GM18861 (cell line): ENCODE data around the gene RTEL1.
"Not testable (repeated sequence)": the region's sequence is repeated elsewhere in the genome, so short reads cannot be mapped to it uniquely, and the experiment has no call there.

Experiments
- ATAC-seq: cut with Tn5 transposase; IDR thresholded peaks from one replicate; pipeline ENCODE4 v1.9.1; 2021; ENCODE audit not compliant: unreplicated experiment

Gene RTEL1

GRCh38 chr20:63708301-63709148 lies 50.4 kb downstream of the RTEL1 start:
- ATAC-seq: peak; percentile 6

GRCh38 chr20:63709149-63709527 lies 51.0 kb downstream of the RTEL1 start:
- no peak for ATAC-seq

- ATAC-seq: no peak
Observed at GRCh38 chr20:63711085-63711645, 53.1 kb downstream of the RTEL1 start.

GRCh38 chr20:63712191-63712590 lies 54.1 kb downstream of the RTEL1 start:
- ATAC-seq: no peak

- no peak for ATAC-seq
Observed at GRCh38 chr20:63714858-63715257, 56.7 kb downstream of the RTEL1 start.

- ATAC-seq: no peak
Observed at GRCh38 chr20:63718996-63719395, 60.9 kb downstream of the RTEL1 start.

- ATAC-seq: not testable (repeated sequence)
Observed at GRCh38 chr20:63722967-63723622, 65.0 kb downstream of the RTEL1 start.

GRCh38 chr20:63730189-63730733 lies 72.1 kb downstream of the RTEL1 start:
- not testable (repeated sequence) for ATAC-seq

GRCh38 chr20:63731410-63731809 lies 73.3 kb downstream of the RTEL1 start:
- no peak for ATAC-seq

GRCh38 chr20:63732118-63733095 lies 74.3 kb downstream of the RTEL1 start:
- ATAC-seq: no peak

- ATAC-seq: no peak
Observed at GRCh38 chr20:63733117-63733516, 75.0 kb downstream of the RTEL1 start.

- ATAC-seq: no peak
Observed at GRCh38 chr20:63733579-63734081, 75.5 kb downstream of the RTEL1 start.

- no peak for ATAC-seq
Observed at GRCh38 chr20:63734111-63734945, 76.2 kb downstream of the RTEL1 start.

- ATAC-seq: no peak
Observed at GRCh38 chr20:63734946-63735858, 77.1 kb downstream of the RTEL1 start.

- no peak for ATAC-seq
Observed at GRCh38 chr20:63735859-63736718, 78.0 kb downstream of the RTEL1 start, which contains the start of gene LIME1. Gene LIME1, plus strand, starts transcription at chr20:63736664. Its CDS starts 886 bp downstream, at chr20:63737550.

- no peak for ATAC-seq
Observed at GRCh38 chr20:63736893-63737694, 79.0 kb downstream of the RTEL1 start.

GRCh38 chr20:63737695-63737944 lies 79.5 kb downstream of the RTEL1 start:
- ATAC-seq: no peak
